SU-DHL-6 (cell line): ENCODE measurements around the gene ADAMTS15.

Experiments used
- H2AFZ ChIP-seq: fragments of 200-600 bp; sonication (generic); 2 replicates; pipeline ENCODE4 v1.6.1; 2014; ENCODE audit warnings: low read depth, mild to moderate bottlenecking, moderate library complexity, mixed read lengths, antibody characterized with exemption, low read length; ENCODE audit not compliant: severe bottlenecking
- H3F3A ChIP-seq: fragments of 200-600 bp; shearing (Covaris generic); 2 replicates; pipeline ENCODE4 v1.6.0; 2016; ENCODE audit warnings: antibody characterized with exemption, mild to moderate bottlenecking; ENCODE audit not compliant: insufficient read depth
- H3K27ac ChIP-seq: fragments of 200-600 bp; sonication (generic); 2 replicates; pipeline ENCODE4 v1.5.1; 2016; ENCODE audit warnings: low read depth, mild to moderate bottlenecking, low read length, moderate library complexity, mixed read lengths
- H3K27me3 ChIP-seq: fragments of 200-600 bp; sonication (generic), shearing (Covaris generic); 2 replicates; pipeline ENCODE4 v1.6.0; 2014; ENCODE audit warnings: mild to moderate bottlenecking, low read length
- H3K36me3 ChIP-seq: fragments of 200-600 bp; sonication (generic); 2 replicates; pipeline ENCODE4 v1.6.1; 2014; ENCODE audit warnings: mild to moderate bottlenecking, low read length, mixed read lengths
- H3K4me2 ChIP-seq: fragments of 300-600, 200-600 bp; shearing (Covaris generic), sonication (generic); 2 replicates; pipeline ENCODE4 v1.6.0; 2014; ENCODE audit warnings: low read length, low read depth, mild to moderate bottlenecking; ENCODE audit not compliant: poor library complexity, severe bottlenecking
- H3K4me3 ChIP-seq: fragments of 200-600 bp; sonication (generic); 2 replicates; pipeline ENCODE4 v1.5.1; 2014; ENCODE audit warnings: antibody characterized with exemption, low read length, mild to moderate bottlenecking, mixed read lengths; ENCODE audit not compliant: insufficient read depth, poor library complexity, severe bottlenecking
- H3K79me2 ChIP-seq: fragments of 200-600 bp; sonication (generic); 2 replicates; pipeline ENCODE4 v1.6.1; 2014; ENCODE audit warnings: mild to moderate bottlenecking, low read length, moderate library complexity; ENCODE audit not compliant: insufficient read depth
- H3K9ac ChIP-seq: fragments of 200-600 bp; sonication (generic); 2 replicates; pipeline ENCODE4 v1.7.0; 2014; ENCODE audit warnings: mild to moderate bottlenecking, low read length
- H3K9me2 ChIP-seq: fragments of 200-600 bp; sonication (generic); replicated peaks from 2 replicates; pipeline ENCODE4 v1.6.1; 2014; ENCODE audit warnings: low read length; ENCODE audit not compliant: insufficient read depth
- H3K9me3 ChIP-seq: fragments of 200-600 bp; sonication (generic); 2 replicates; pipeline ENCODE4 v1.6.1; 2014; ENCODE audit warnings: low read length, mixed read lengths; ENCODE audit not compliant: insufficient read depth
- H4K20me1 ChIP-seq: fragments of 200-600 bp; sonication (generic); 2 replicates; pipeline ENCODE4 v1.6.1; 2014; ENCODE audit warnings: low read depth, mild to moderate bottlenecking, antibody characterized with exemption, low read length, moderate library complexity, mixed read lengths
- EZH2phosphoT487 ChIP-seq: fragments of 200-600 bp; sonication (generic), shearing (Covaris generic); conservative IDR thresholded peaks from 2 replicates; pipeline ENCODE4 v1.6.1; 2018; ENCODE audit warnings: mild to moderate bottlenecking, antibody characterized with exemption, low read length, moderate library complexity, mixed read lengths
- TF ChIP-seq, protein P1 (sequence below): fragments of 200-600 bp; sonication (generic); IDR thresholded peaks from one replicate; pipeline ENCODE4 v1.5.1; 2017; ENCODE audit warnings: antibody characterized with exemption, mild to moderate bottlenecking, low read length, moderate library complexity; ENCODE audit not compliant: insufficient read depth, poor library complexity, severe bottlenecking

Gene ADAMTS15

DNA sequence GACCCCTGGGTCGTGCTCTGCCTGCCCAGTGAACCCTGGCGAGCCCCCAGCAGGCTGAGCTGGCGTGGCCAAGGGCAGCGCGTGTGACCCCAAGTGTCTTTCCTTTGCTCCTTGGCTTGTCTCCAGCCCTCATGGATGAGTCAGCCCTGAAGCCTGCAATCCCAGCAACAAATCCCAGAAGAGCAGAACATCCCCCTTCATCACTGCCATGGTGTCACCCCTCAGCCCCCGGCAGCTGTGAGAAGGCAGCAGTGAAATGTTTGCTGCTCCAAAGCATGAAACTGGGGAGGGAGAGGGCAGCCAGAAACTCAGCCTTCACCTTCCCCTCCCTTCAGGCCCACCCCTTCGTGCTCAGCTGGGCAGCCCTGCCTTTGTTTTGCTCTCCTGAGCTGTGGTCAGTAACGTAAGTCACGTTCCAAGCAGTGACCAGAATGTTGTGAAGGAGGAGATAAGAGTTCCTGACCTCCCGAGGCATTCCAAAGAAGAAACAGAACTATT is 29.8 kb downstream of the ADAMTS15 start:
- H3K4me2 ChIP-seq = no peak overlapping the region
- no peaks in the 10 kb centered on the region for H3K36me3 ChIP-seq
- H3K9me3 ChIP-seq = no peaks in the 10 kb centered on the region
- H4K20me1 ChIP-seq = no peaks in the 10 kb centered on the region
- no peak overlapping the region for H3K27ac ChIP-seq
- H2AFZ ChIP-seq = no peak overlapping the region
- H3K79me2 ChIP-seq = no peaks in the 10 kb centered on the region
- H3K9me2 ChIP-seq = no peaks in the 10 kb centered on the region
- TF ChIP-seq, protein P1, sequence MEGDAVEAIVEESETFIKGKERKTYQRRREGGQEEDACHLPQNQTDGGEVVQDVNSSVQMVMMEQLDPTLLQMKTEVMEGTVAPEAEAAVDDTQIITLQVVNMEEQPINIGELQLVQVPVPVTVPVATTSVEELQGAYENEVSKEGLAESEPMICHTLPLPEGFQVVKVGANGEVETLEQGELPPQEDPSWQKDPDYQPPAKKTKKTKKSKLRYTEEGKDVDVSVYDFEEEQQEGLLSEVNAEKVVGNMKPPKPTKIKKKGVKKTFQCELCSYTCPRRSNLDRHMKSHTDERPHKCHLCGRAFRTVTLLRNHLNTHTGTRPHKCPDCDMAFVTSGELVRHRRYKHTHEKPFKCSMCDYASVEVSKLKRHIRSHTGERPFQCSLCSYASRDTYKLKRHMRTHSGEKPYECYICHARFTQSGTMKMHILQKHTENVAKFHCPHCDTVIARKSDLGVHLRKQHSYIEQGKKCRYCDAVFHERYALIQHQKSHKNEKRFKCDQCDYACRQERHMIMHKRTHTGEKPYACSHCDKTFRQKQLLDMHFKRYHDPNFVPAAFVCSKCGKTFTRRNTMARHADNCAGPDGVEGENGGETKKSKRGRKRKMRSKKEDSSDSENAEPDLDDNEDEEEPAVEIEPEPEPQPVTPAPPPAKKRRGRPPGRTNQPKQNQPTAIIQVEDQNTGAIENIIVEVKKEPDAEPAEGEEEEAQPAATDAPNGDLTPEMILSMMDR = no peak
- TF ChIP-seq EZH2phosphoT487 = no peak
- no peak overlapping the region for H3K4me3 ChIP-seq
- H3F3A ChIP-seq = no peaks in the 10 kb centered on the region
- no peak overlapping the region for H3K9ac ChIP-seq
- H3K27me3 ChIP-seq = no peaks in the 10 kb centered on the region

DNA sequence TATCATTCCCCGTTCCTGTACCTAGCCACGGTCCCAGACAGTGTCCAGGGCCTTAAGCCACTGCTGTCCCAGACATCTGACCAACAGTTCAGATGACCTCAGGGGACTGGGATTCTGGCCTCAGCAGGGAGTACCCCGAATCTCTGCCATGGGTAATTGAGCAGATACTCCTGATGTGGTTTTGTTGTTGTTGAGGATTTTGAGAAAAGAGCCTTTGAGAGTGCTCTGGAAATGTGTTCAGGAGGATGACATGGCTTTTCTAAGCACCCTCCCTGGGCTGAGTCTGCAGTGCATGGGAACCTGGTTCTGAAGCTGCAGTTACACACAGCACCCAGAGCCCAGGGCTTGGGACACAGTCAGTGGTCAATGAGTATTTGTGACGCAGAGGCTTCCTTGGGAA is 30.4 kb downstream of the ADAMTS15 start:
- Histone ChIP-seq H2AFZ (no peak overlapping the region), H3K9ac (no peak overlapping the region), H3K4me2 (no peak overlapping the region), H3K4me3 (no peak overlapping the region), H3K36me3 (no peaks in the 10 kb centered on the region), H3F3A (no peaks in the 10 kb centered on the region), H3K79me2 (no peaks in the 10 kb centered on the region), H3K9me2 (no peaks in the 10 kb centered on the region), H3K27me3 (no peaks in the 10 kb centered on the region), H4K20me1 (no peaks in the 10 kb centered on the region), H3K27ac (no peak overlapping the region), H3K9me3 (no peaks in the 10 kb centered on the region)
- no peak for TF ChIP-seq EZH2phosphoT487
- TF ChIP-seq, protein P1 = no peak

DNA sequence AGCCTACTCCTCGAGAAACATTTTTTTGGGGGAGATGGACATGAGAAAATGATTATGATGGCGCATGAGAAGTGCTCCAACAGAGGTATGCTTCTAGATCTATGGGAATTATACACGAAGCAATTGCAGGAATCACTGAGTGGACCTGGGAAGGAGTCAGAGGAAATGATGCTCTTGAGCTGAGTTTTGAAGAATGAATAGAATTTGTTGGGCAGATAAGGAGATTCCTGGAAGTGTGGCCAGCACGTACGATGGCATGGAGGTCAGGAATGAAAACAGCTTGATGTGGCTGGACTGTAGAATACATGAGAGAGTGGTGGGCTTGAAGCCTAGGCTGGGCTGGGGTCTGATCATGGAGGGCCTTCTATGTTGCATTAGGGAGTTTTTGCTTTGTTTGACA is 31.7 kb downstream of the ADAMTS15 start:
- no peak overlapping the region for H3K4me2 ChIP-seq
- no peak overlapping the region for H2AFZ ChIP-seq
- H4K20me1 ChIP-seq = no peaks in the 10 kb centered on the region
- H3K27ac ChIP-seq = no peak overlapping the region
- H3K27me3 ChIP-seq = no peaks in the 10 kb centered on the region
- H3K79me2 ChIP-seq = no peaks in the 10 kb centered on the region
- H3K36me3 ChIP-seq = no peaks in the 10 kb centered on the region
- no peak overlapping the region for H3K9ac ChIP-seq
- no peaks in the 10 kb centered on the region for H3F3A ChIP-seq
- H3K9me2 ChIP-seq = no peaks in the 10 kb centered on the region
- no peak for TF ChIP-seq EZH2phosphoT487
- TF ChIP-seq, protein P1 = no peak
- no peak overlapping the region for H3K4me3 ChIP-seq
- no peaks in the 10 kb centered on the region for H3K9me3 ChIP-seq

DNA sequence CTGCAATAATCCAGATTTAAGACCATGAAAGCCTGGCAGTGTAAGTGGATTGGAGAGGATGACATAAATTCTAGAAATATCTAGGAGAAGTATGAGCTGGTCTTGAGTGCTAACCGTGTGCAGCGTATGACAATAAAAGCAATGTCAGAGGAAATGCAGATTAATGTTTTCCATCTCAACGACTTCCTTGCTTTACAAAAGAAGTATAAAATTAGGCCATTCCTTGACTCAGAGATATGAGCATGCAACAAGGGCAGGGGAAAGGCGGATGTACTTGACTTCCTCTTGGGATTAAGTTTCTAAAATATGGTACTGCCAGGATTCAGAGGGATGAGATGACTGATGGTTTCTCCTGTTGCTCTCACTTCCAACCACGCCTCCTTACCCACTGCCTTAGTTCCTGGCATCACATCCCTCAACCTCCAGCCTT is 32.3 kb downstream of the ADAMTS15 start:
- Histone ChIP-seq H3K36me3 (no peaks in the 10 kb centered on the region), H3K4me2 (no peak overlapping the region), H3K79me2 (no peaks in the 10 kb centered on the region), H3K27ac (no peak overlapping the region), H3K27me3 (no peaks in the 10 kb centered on the region), H3K4me3 (no peak overlapping the region), H3F3A (no peaks in the 10 kb centered on the region), H4K20me1 (no peaks in the 10 kb centered on the region), H3K9me2 (no peaks in the 10 kb centered on the region), H3K9me3 (no peaks in the 10 kb centered on the region), H3K9ac (no peak overlapping the region), H2AFZ (no peak overlapping the region)
- TF ChIP-seq, protein P1 = no peak
- TF ChIP-seq EZH2phosphoT487 = no peak
